HG03439 (cell line): ENCODE measurements around the gene VIPR2.

Experiments used
- ATAC-seq: cut with Tn5 transposase; IDR thresholded peaks from one replicate; pipeline ENCODE4 v1.9.1; 2021; ENCODE audit warnings: mild to moderate bottlenecking, moderate library complexity; ENCODE audit not compliant: unreplicated experiment

Gene VIPR2

DNA sequence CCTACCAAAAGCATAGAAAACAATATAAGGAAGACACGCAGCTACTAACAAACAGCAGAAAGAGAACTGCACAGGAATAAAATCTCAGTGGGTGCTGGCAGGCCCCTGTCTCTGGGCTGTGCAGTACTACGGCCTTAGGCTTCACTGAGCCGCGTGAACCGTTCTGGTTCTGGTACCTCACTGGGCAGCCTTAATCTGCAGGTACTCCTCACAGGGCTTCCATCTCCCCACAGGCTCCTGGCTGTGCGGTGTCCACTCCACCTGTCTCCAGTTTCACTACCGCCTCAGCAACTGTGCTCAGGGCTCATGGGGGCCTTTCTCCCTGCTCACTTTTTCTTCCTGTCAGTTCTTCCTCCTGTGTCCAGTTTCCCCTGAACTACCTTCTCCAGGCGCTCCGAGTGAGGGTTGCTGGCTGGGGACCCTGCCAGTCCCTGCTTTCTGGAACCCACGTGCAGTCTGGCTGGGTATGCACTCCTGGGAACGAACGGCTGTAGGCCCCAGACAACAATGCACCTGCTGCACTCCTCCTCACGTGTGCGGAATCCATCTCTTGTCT lies 75.7 kb downstream of the VIPR2 start:
- no peak for ATAC-seq

DNA sequence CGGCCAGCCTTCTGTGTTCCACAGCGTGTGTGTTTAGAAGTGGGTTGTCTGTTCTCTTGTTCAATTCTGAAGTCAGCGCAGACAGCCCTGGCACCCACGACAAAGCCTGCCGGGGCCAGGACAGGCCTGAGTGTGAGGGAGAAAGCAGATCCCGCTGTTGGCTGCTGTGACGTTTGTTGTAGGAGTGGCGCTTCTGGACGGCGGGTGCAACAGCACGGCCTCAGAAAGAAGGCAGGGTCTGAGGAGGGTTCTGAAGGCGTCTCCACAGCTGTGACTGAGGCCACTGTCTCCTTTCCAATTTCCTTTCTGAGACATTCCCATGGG lies 76.2 kb downstream of the VIPR2 start:
- no peak for ATAC-seq

DNA sequence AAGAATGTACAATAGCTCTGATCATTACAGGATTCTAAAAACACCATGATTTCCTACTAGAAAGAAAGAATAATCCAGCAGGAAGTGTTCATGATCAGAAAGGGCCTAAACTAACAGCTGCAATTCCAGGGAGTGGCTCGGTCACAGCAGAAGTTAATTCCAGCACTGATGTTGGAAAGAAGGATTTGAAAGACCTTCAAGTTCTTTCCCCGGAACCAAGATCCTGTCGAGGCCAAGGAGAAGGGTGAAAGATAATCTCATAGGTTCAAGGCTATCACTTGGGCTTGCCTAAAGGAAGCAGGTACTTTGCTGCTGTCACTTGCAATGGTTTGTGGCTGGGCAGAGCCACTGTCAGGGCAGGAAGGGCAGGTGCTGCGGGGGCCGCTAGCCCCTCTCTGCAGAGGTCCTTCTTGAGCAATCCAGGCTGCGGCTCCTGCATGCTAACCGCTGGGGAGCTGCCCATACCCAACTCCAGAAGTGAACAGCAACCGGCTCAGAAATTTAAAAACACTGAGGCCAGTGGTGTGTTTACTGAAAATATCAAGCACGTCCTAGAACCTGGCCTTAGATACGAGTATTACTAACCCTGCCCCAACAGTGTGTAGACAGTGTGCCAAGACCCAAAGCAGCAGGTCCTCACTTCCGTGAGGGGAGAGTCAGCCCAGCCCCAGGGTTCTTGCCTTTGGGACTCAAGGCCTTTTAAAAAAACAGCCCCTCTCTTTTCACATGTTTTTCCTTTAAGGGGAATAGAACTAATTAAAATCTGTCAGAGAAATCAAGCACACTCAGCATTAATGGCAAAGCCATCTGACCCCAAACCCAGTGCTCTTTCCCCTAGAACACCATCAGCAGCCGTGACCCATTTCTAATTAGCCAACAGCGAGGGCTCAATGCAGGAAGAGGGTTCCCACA lies 76.8 kb downstream of the VIPR2 start:
- no peak for ATAC-seq

DNA sequence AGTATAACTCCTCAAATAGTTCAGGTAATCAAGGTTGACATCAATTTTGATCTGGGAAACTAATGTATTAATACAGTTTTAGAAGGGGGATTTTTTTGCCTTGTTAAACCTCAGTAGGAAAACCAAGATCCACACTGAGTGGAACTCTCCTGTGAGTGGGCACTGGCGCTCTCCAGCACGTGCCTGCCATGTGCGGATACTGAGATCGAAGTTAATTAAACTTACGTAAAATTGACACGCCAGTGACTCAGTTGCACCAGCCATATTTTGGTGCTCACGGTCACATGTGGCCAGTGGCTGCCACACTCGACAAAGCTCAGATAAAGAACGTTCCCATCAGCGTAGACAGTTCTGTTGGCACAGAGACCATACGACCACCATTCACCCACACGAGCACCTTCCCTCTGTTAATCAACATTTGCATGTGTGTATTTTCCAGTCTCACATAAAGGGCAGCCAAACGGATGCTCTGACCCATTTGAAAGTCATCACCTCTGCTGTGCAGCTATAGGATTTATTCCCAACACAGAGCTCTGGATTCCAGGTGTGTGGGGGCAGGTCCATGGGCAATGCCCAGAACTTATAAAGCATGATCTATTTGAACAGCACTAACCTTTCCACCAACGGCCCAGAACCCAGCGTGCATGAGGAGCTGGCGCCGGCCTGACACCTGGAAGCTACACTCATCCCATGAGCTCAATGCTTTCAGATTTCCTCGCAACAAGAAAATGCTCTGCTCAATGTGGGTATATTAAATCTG lies 77.7 kb downstream of the VIPR2 start:
- ATAC-seq, result no peak

DNA sequence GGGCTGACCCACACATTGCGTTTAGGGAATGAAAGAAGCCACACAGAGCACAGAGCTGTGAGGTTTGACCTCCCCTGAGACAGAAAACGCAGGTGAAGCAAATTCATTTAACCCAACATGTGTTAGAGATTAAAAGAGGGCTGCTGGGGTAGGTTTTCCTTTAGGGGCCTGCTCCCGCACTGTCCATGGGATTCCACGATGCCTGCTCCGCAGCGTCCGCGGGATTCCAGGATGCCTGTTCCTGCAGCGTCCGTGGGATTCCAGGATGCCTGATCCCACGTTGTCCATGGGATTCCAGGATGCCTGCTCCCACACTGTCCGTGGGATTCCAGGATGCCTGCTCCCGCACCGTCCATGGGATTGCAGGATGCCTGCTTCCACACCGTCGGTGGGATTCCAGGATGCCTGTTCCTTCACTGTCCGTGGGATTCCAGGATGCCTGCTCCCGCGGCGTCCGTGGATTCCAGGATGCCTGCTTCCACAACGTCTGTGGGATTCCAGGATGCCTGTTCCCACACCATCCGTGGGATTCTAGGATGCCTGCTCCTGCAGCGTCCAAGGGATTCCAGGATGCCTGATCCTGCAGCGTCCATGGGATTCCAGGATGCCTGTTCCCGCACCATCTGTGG lies 78.7 kb downstream of the VIPR2 start:
- ATAC-seq, result no peak

DNA sequence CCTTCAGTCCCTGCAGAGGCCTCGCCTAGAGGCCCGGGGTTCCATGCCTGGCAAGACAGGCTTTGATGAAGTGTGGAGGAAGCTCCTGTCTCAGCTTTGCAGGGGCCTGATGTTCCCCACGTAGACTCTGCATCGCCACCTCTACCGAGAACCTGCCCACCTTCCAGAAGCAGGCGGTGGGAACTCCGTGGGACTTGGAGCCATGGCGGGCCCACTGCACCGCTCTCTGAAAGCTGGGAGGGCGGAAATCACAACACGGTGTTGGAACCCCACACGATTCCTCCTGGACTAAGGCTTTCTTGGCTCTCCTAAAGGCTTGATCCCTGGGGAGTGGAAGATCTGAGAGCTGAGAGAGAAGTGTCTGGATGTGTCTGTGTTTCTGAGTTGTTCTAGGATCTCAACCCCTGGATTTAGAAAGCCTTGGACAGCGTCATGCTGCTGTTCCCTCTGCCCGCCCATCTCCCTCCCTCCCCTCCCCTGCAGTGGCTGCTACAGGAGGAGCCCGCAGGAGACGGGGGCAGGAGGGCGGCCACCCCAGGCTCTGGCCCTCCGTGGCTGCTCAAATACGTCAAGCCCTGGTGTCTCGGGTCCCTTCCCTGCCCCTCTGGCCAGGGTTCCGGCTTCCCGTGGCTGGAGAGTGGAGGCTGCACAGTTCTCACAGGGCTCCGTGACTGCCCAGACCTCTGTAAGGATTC lies 79.7 kb downstream of the VIPR2 start:
- no peak for ATAC-seq

DNA sequence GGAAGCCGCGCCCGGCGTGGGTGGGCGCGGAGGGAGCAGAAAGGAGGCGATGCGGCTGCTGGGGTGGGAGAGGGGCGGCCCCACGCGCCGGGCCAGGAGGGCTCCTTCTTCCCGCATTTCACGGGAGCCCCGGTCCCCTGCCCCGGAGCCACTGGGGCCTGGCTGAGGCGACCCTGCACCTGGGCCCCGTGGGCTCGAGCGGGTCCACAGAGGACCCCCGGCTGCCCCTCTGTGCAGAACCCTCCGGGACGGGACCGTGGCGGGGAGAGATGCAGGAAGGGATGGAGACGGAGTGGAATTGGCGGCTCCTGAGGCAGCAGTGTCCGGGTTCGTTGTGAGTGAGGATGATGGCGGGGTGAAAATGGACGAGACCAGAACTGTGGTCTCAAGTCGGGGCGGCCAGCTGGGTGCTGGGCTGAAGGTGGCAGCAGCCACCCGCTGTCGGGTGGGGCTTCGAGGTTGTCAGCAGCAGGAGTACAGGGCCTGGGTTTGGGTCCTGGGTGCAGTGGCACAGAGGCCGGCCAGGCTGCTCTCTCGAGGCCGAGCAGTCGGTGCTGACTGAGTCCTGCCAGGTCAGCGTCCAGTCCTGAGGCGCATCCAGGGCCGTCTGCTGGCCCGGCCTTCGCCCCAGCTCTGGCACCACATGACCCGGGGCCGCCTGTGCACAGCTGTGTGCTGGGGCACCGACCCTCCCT lies 80.4 kb downstream of the VIPR2 start:
- no peak for ATAC-seq

DNA sequence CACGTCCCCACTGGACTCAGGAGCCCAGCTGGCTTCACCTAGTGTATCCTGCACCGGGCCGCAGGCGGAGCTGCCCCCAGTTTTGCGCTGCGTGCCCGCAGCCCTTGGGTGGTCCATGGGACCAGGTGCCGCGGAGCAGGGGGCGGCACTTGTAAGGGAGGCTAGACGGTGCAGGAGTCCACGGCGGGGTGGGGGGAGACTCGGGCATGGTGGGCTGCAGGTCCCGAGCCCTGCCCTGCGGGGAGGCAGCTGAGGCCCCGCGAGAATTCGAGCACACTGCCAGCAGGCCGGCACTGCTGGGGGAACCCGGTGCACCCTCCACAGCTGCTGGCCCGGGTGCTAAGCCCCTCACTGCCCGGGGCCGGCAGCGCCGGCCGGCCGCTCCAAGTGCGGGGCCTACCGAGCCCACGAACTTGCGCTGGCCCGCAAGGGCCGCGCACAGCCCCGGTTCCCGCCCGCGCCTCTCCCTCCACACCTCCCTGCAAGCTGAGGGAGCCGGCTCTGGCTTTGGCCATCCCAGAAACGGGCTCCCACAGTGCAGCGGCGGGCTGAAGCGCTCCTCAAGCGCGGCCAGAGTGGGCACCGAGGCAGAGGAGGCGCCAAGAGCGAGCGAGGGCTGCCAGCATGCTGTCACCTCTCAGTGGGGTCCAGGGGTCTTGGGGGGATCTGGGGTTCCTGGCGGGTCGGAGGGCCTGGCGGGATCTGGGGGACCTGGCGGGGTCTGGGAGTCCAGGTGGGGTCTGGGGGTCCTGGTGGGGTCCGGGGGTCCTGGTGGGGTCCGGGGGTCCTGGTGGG lies 81.4 kb downstream of the VIPR2 start:
- no peak for ATAC-seq

DNA sequence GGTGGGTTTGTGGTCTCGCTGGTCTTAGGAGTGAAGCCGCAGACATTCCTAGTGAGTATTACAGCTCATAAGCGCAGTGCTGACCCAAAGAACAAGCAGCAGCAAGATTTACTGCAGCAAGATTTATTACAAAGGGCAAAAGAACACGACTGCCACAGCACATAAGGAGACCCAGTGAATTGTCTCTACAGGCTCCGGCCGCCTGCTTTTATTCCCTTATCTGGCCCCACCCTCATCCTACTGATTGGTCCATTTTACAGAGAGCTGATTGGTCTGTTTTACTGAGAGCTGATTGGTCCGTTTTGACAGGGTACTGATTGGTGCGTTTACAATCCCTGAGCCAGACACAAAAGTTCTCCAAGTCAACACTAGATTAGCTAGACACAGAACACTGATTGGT lies 82.1 kb downstream of the VIPR2 start:
- ATAC-seq, result no peak

DNA sequence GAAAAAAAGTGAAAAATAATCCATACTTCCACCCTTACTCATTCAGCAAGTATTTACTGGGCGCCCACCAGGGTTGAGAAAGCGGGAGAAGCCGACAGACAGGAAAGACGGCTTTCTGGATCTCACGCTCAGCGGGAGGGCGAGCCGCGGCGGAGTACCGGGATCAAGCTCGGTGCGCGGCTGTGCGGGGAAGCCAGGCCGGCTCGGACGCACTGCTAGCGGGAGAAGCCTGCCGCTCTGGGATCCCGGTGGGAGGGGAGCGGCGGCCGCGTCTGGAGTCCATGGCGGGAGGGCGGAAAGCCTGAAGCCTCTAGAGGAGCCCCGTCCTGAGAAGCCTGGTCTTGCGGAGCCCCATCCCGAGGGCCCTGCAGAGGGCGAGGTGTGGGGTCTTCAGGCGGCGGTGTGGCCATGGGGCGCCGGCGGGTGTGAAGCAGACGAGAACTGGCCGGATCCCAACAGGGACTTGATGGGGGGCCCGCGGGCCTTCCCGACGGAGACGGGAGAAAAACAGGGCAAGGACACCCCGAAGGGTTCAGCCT lies 82.9 kb downstream of the VIPR2 start:
- no peak for ATAC-seq

DNA sequence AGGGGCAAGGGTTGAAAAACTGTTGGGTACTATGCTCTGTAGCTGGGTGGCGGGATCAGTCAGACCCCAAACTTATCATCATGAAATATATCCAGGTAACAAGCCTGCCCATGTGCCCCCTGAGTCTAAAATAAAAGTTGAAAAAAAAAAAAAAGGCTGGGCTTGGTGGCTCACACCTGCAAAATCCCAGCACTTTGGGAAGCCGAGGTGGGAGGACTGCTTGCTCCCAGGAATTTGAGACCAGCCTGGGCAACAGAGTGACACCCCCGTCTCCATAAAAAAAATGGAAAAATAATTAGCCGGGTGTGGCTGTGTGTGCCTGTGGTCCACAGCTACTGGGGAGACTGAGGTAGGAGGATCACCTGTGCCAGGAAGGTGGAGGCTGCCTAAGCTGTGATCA lies 83.5 kb downstream of the VIPR2 start:
- ATAC-seq, result no peak

DNA sequence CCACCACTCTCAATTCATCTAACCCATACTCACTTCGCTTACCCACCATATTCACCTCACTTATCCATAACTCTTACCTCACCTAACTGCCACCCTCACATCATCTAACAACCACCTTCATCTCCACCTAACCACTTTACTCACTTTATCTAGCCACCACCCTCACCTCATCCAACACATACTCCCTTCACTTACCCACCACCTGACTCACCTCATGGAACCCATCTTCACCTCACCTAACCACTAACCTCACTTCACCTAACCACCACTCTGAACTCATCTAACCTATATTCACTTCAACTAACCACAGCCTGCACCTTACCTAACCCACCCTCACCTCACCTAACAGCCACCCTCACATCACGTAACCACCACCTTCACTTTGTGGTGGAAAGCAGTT lies 84.2 kb downstream of the VIPR2 start:
- no peak for ATAC-seq

DNA sequence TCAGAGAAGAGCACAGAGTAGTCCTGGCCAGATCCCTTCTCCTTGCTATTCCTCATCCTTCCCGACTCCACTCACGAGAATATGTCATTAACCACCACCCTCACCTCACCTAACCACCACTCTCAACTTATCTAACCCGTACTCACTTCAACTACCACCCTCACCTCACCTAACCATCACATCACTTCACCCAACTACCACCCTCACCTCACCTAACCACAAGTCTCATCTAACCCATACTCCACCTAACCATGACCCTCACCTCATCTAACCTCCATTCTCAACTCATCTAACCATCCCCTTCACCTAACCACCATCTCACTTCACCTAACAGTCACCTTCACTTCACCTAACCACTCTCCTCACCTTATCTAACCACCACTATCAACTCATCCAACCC lies 85.0 kb downstream of the VIPR2 start:
- no peak for ATAC-seq

DNA sequence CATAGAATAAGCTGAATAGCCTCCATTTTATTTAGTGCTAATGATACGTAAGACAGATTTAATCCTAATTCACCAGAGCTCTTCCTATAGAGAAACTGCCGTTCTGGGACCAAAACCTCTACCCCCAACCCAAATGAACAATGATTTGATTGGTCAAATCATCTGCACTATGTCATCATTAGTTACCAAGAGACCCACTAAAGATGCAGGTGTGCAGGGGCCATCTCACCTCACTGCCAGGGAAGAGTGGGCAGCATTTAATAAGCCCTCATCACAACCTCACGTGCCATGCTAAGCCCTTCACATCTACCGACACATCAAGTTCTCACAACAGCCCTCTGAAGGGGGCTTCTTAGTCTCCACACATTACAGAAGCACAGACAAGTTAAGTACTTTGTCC lies 87.0 kb downstream of the VIPR2 start:
- ATAC-seq, result no peak

DNA sequence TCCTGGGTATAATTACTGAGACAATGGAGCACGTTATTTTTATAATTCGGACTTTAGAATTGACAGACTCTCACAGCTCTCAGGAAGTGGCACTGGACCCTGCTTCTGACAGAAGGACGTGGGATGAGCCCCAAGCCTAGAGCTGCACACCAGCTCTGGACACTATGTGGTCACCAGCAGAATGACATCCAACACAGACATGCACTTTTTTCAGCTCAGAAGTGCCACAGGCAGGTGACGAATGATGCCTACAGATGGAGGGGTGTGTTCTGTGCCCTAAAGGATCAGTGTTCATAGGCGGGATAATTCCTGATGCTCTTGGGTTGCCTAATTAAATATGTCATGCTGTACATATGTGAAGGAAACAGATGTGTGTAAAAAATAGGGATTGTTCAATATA lies 87.9 kb downstream of the VIPR2 start:
- no peak for ATAC-seq

DNA sequence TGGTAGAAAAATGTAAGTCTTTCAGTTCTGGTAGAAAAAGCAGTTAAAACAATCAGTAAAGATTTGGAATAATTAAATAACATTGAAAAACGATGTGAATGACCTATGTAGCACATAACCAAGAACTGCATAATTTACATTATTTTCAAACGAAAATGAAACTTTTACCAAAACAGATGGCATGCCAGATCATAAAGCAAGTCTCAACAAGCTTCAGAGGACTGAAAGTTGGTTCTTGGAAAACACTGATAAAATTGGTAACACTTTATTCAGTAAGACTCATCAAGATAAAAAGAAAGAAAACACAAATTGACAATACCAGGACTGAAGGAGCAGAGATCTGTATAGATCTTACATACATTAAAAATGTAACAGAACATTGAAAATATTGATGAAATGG lies 92.8 kb downstream of the VIPR2 start:
- no peak for ATAC-seq

DNA sequence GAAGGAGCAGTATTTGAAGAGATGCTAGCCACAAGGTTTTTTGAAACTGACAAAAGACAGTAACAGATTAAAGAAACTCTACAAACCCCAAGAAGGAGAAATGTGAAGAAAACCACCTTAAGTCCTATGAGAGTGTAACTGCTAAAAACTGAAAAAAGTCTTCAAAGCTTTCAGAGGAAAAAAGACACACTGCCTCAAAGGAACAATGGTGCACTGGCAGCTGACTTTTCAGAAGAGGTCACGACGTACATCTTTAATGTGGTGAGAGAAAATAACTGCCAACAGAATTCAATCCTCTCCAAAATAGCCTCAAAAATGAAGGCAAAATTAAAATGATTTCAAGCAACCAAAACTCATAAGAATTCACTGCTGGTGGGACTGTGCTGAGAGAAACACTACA lies 94.0 kb downstream of the VIPR2 start:
- no peak for ATAC-seq

DNA sequence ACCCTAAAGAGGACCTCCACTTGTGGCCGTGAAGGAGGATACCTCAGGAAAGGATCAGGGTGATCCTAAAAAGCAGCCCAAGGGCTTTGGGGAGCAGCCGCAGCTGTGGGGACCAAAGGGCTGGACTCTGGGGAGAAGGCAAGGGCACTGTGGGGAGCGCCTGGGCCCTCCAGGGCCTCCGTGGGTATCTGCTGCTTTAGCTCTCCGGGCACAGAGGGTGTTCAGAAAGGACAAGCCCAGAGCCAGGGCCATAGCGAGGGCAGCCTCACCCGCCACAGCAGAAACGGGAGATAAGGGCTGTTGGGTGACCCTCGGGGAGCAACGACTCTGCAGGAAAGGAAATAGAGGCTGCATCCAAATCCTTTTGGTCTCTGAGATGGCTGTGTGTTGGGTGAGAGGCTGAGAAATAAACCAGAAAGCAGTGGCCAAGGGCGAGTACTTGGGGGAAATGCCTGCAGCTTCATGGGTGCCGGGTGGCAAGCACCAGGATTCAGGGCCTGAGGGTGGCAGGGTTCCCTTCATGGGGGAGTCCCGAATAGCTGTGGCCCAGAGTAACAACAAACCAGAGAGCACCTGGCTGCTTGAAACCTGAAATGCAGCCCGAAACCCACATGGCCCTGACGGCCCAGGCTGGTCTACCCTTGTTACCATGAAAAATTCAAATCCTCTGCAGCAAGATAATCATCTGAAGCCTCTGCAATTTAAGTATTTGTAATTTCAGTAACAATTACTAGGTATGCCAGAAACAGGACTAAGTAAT lies 95.2 kb downstream of the VIPR2 start:
- no peak for ATAC-seq

DNA sequence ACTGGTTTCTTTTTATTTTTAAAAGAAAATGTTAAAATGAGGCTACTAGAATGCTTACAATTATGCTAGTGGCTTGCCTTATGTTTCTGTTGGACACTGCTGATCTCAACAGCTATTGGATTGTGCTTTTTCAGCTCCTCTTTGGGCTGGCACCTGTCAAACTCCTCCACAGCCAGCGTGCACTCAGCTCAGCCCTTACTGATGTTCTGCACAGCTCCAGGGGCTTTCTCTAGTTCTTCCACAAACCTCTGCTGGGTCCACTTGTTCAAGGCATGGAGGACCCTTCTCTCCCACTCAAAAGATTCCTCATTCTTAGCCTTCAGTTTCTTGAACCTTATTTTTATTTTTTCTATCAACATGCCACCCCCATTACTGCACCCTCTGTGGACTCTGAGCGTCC lies 96.0 kb downstream of the VIPR2 start:
- ATAC-seq, result no peak
